NCI-H2171 (cell line): Measurements from ENCODE around the gene TMEM184B.
"Not testable (repeated sequence)": the region's sequence is repeated elsewhere in the genome, so short reads cannot be mapped to it uniquely, and the experiment has no call there.

Experiments
- DNase-seq: peaks from one replicate; lab custom pipeline; 2025; lab: John Stamatoyannopoulos, UW

TMEM184B gene

DNA sequence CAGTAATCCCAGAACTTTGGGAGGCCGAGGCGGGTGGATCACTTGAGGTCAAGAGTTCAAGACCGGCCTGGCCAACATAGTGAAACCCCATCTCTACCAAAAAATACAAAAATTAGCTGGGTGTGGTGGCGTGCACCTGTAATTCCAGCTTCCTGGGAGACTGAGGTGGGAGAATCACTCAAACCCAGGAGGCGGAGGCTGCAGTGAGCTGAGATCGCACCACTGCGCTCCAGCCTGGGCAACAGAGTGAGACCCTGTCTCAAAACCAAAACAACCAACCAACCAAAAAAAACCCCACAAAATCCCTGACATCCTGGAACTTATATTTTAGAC is 94.2 kb downstream of the TMEM184B start:
- DNase-seq, result not testable (repeated sequence)

DNA sequence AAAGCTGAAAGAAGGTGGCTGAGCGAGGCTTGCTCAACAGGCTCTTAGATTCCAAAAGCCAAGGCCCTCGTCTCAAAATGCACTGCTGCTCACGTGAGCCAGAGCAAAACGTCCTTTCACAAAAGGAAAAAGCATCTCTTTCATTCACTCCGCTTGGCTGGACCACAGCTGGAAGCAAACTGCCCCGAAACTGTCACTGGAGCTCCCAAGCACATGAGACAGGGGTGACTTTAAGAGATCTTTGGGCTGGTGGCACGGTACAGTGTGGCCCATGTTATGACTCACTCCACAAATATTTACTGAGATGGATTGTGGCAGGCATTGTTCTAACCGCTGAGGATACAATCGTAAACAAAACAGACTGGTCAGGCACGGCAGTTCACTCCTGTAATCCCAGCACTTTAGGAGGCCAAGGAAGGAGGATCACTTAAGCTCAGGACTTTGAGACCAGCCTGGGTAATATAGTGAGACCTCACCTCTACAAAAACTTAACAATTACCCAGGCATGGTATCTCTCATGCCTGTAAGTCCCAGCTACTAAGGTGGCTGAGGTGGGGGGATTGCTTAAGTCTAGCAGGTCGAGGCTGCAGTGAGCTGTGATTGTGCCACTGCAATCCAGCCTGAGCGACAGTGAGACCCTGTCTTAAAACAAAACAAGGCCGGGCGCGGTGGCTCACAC is 94.7 kb downstream of the TMEM184B start:
- DNase-seq, result no peak

DNA sequence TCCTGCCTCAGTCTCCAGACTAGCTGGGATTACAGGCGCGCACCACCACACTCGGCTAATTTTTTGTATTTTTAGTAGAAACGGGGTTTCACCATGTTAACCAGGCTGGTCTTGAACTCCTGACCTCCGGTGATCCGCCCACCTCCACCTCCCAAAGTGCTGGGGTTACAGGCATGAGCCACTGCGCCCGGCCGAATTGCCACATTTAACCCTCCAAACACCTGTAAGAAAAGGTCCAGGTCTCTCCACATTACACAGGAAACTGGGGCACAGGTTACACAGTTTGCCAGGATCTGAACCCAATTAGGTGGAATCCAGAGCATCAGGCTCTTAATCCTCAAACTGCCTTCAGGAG is 95.3 kb downstream of the TMEM184B start:
- DNase-seq, result not testable (repeated sequence)

DNA sequence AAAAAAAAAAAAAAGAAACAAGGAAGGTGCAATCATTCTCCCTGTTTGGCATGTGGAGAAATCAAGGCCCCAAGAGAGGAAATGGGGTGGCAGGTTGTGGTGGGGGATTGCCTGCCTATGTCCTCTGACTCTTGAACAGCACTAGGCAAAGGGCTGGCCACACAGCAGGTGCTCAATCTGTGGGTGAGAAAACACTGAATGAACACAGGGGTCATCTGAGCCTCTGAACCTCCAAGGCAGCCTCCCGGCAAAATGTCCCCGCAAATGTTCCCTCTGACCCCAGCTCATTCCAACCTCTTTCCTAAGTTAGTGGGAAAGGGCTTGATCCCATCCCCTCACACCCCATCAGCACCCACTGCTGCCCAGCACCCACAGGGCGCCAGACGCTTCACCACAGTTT is 95.8 kb downstream of the TMEM184B start:
- no peak for DNase-seq

DNA sequence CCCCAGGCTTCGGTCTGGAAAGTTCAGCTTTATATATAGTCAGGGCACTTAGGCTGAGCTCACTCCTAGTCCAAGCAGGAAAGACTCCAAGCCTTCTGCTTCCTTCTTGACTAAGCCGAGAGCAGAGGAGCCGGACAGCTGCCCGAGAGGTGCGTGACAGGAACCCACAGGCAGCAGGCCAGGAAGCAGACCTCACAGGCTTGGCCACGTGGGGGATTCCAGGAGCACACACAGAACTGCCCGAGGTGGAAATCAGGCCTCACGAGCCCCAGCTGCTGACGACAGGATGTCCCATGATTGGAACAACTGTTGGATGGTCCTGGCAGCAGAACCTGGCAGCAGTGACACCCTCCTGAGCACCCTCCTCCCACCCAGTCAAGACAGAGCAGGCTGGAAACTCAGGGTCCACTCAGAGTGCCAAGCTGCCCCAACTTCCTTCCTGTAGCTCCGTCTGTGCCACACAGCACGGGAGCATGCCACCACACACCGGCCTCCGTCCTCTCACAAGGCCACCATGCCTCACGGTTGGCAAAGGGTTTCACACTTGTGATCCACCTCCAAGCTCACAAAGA is 96.6 kb downstream of the TMEM184B start:
- no peak for DNase-seq

DNA sequence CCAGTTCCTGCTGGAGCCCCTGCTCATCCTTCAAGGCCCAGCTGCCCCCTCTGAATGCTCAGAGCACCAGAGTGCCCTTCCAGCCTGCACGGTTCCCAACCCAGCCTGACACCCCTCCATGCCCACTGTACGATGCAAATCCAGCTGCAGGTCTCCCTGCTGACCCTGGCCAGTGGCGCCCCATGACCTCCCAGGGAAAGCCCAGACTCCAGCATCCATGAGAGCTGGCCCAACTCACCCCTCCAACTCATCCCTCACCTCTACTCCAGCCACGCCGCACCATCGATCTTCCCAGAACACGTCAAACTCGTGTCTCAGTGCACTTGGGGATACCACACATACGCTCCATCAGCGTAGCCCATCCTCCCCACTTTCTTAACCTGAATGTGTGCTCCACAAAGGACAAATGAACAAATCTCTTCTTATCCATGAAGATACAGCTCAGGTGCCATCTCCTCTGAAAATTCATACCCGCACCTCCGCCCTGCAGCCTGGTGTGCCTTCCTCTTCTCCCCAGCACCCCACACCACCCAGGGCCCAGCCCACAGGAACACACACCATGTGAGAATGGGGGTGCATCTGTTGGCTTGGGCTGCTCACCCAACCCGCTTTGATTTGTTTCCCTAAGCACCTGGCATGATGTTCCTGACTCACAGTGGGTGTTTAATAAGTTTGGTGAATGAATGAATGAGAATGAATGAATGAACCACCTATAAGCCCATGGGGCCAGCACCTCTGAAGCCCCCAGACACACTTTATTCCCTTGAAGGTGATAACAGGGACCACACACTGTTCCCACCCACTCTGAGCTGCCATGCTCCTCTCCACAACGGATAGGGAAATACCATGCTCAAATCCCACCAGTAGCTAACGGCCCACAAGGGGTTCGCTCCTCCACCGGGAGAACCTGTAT is 97.3 kb downstream of the TMEM184B start:
- no peak for DNase-seq

DNA sequence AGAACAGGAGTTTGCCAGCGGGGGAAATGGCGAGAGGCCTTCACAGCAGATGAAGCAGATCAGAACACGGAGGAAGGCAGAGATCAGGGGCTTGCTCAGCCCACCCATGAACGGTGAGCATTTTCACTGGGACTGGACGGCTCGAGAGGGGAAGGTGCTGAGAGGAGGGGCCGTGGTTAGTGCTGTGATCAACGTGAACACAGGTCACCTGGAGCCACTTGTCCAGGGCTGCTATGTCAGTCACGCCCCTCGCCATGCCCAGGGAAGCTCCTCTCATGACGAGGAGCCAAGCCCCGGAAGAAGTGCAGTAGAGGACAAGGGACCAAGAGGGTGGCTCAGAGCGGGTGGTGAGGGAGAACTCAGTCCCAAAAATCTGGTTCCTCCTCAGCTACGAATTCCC is 98.2 kb downstream of the TMEM184B start:
- DNase-seq, result no peak

DNA sequence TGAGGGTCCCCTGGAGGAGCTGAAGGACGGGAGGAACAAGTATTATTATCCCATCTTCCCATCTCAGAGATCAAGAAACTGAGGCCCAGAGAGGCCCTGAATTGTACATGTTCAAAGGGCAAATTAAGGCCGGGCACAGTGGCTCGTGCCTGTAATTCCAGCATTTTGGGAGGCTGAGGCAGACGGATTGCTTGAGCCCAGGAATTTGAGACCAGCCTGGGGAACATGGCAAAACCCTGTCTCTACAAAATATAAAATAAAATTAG is 99.2 kb downstream of the TMEM184B start:
- DNase-seq, result no peak

DNA sequence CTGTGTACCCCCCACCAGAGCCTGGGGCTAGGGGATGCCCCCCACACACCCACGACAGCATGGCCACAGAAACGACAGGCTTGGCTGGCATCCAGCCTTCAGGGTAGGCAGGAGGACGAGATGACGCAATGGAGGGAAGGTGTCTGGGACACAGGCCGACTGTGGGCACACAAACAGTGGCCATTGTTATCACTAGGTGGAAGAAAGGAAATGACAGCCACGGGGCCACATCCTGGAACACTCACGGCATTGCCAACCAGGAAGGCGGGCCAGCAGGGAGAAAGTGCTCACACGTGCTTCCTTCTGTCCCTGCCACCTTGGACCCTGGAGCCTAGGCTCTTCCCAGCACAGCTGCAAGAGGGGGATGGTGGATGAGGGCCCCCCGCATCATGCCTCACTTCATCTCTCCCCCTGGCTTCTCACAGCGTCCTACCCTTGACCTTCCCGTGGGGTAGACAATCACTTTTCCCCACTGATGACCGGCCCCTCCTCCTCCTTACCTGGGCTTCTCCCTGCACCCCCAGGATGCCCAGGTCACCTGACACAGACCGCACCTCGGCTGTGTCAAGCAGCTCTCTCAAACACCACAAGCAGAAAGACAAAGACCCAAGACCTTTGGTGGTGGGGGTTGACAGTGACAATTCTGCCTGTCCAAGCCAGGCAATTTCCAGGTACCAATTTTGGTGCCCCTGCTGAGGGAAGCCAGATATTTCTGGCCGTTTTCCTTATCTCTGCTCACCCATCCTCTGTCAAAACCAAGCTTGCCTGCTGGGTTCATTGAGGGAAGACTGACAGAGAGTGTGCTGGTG is 99.8 kb downstream of the TMEM184B start:
- DNase-seq, result no peak

DNA sequence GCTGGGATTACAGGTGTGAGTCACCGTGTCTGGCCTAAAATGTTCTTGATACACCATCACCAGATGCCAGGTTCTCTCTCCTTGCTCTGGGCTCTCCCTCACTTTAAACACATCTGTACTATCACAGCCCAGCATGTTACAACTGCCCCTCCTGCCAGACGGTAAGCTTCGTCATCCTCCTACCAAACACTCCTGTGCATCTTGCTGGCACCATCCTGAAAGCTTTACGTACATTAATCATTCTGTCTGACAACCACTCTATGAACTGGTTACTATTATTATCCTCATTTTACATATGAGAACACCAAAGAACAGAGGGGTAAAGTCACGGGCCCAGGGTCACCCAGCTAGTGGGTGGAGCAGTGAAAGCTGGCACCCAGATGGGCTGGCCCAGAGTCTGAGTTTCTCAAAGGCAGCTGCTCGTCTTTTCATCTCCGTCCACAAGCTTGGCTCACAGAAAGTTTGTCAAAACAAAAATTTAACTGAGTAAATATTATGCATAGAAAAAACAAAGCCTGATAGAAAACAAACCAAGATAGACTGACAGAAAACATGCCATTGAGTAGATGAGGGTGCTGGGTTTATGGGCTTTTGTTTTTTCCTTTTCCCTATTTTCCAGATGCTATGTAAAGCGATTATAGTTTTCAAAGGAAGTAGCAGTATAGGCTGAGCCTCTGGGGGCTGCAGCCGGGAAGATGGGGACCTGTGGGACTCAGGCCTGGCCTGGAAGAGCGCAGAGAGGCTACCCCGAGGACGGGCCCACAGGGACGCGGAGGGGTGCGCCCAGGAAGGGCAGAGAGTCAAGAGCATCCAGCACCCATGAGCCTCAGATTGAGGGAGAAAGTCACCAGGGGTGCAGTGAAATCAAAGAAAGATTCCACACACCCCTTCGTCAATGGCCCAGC is 100.6 kb downstream of the TMEM184B start:
- DNase-seq, result no peak

DNA sequence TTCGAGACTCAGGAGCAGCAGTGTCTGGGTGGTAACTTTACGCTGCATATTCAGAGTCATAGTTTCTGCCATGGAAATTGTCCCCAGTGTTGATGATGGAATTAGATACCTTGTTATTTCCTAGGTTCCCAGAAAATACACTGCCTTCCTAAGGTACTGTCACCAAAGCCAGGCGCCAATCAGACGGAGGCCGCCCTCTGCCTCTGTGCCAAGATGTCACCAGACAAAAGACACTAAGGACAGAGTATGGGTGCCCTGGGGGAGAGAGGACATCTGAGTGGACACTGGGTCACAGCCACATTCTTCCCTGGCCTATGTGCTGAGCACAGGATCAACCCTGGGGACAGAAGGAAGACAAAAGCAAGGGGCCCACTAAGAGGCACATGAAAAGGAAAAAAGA is 102.3 kb downstream of the TMEM184B start:
- DNase-seq, result no peak
